Parathyroid adenoma (tissue), 2 donors: Measurements from ENCODE around the gene DPEP3.

Experiments
- H2AFZ ChIP-seq: fragments of 300-600 bp; sonication (generic); one replicate; pipeline ENCODE4 v1.7.0; 2017; ENCODE audit warnings: antibody characterized with exemption, mild to moderate bottlenecking
- H3K27ac ChIP-seq: fragments of 300-600 bp; sonication (generic); one replicate; pipeline ENCODE4 v1.7.0; 2017
- H3K27me3 ChIP-seq: fragments of 300-600 bp; sonication (generic); one replicate; pipeline ENCODE4 v1.7.0; 2017; ENCODE audit warnings: low read length; ENCODE audit not compliant: control insufficient read depth, insufficient read depth
- H3K36me3 ChIP-seq: fragments of 300-600 bp; sonication (generic); one replicate; pipeline ENCODE4 v1.7.0; 2017; ENCODE audit warnings: low read length; ENCODE audit not compliant: control insufficient read depth, insufficient read depth
- H3K4me1 ChIP-seq: fragments of 300-600 bp; sonication (generic); one replicate; pipeline ENCODE4 v1.7.0; 2017; ENCODE audit warnings: control low read depth
- H3K4me2 ChIP-seq: fragments of 300-600 bp; sonication (generic); one replicate; pipeline ENCODE4 v1.7.0; 2017; ENCODE audit warnings: low read length
- H3K4me3 ChIP-seq: fragments of 300-600 bp; sonication (generic); one replicate; pipeline ENCODE4 v1.7.0; 2017; ENCODE audit warnings: low read depth, low read length
- H3K79me2 ChIP-seq: fragments of 300-600 bp; sonication (generic); one replicate; pipeline ENCODE4 v1.7.0; 2017; ENCODE audit warnings: control low read depth
- H3K9ac ChIP-seq: fragments of 300-600 bp; sonication (generic); one replicate; pipeline ENCODE4 v1.7.0; 2017; ENCODE audit warnings: mild to moderate bottlenecking
- H3K9me3 ChIP-seq: fragments of 300-600 bp; sonication (generic); one replicate; pipeline ENCODE4 v1.7.0; 2017; ENCODE audit warnings: low read length; ENCODE audit not compliant: control insufficient read depth
- TF ChIP-seq, protein P1 (sequence below): fragments of 300-600 bp; sonication (generic); IDR thresholded peaks from one replicate; pipeline ENCODE4 v1.7.0; 2017; ENCODE audit warnings: antibody characterized with exemption, mild to moderate bottlenecking
- donor health status: primary hyperparathyroidism.

DPEP3 gene

DNA sequence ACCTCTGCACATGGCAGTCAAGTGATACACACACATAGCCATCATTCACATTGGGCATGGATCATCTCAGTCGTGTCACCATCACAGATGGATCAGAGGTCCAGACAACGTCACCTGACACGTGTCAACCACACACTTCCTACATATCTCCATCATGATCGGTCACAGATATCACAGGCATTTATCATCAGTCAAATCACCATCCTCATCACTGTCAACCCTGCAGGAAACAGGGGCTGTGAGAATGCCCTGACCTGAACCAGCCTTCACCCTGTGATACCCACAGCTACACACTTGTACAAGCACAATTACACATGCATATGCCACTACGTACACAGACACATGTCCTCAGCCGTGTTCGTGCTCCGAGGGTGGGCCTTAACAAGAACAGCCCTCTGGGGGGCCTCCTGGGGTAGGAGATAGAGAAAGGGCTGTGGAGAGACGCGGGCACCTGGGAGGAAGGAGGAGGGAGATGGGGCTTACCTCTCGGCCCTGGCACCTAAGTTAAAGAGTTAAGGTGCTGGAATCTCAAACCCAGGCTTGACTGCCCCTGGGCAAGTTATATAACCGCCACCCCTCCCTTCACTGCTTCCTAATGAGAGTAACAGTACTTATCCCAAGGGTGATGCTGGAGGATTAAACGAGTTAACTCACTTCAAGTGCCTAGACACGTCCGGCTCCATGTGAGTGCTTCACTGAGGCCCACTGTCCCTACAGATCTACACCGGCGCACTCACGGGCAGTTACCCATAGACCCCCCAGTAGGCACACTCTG, 12.9 kb downstream of the DPEP3 start:
- no peaks in the 10 kb centered on the region for H3K36me3 ChIP-seq
- TF ChIP-seq, protein P1, sequence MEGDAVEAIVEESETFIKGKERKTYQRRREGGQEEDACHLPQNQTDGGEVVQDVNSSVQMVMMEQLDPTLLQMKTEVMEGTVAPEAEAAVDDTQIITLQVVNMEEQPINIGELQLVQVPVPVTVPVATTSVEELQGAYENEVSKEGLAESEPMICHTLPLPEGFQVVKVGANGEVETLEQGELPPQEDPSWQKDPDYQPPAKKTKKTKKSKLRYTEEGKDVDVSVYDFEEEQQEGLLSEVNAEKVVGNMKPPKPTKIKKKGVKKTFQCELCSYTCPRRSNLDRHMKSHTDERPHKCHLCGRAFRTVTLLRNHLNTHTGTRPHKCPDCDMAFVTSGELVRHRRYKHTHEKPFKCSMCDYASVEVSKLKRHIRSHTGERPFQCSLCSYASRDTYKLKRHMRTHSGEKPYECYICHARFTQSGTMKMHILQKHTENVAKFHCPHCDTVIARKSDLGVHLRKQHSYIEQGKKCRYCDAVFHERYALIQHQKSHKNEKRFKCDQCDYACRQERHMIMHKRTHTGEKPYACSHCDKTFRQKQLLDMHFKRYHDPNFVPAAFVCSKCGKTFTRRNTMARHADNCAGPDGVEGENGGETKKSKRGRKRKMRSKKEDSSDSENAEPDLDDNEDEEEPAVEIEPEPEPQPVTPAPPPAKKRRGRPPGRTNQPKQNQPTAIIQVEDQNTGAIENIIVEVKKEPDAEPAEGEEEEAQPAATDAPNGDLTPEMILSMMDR, result no peak
- H3K79me2 ChIP-seq, result peaks cover 11% of the 10 kb centered on the region
- H3K9ac ChIP-seq, result no peak overlapping the region
- H3K27me3 ChIP-seq, result no peaks in the 10 kb centered on the region
- H3K4me2 ChIP-seq, result peak overlapping the region; percentile 99
- H2AFZ ChIP-seq, result peak overlapping the region; percentile 71
- peaks cover 36% of the 10 kb centered on the region for H3K4me1 ChIP-seq
- no peaks in the 10 kb centered on the region for H3K9me3 ChIP-seq
- H3K4me3 ChIP-seq, result peak overlapping the region; percentile 84
- H3K27ac ChIP-seq, result peak overlapping the region; percentile 67

DNA sequence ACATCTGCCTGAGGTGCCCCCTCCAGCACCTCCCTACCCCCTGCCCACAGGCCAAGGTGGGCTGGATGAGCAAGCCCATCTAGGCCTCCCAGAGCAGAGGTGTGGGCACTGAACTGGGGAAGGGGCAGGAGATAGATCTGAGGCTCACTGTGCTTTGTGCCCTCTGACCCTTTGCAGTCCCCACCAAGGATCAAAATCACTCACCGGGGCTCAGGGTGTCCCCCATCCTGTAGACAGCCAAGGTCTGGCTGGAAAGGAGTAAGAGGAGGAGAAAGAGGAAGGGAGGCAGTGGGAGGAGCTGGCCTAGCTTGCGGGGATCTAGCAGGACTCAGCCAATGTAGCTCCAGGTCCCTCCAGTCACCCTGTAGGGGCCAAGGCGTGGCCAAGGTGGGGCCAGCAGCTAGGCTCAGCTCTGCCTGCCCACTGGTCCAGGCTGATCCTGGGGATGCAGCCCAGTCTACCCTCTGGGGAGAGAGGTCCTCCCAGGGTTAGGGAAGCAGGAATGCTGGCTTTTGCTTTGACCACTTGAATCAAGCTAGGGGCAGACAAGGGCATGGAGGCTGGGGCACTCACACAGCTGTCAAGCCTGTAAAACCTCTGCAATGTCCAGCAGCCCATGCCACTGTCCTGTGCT, 13.6 kb downstream of the DPEP3 start:
- Histone ChIP-seq H3K9ac (no peak overlapping the region), H3K9me3 (no peaks in the 10 kb centered on the region), H3K36me3 (no peaks in the 10 kb centered on the region), H3K4me3 (peak overlapping the region; percentile 84), H2AFZ (no peak overlapping the region), H3K4me1 (peaks cover 39% of the 10 kb centered on the region), H3K79me2 (peaks cover 12% of the 10 kb centered on the region), H3K4me2 (peak overlapping the region; percentile 99), H3K27me3 (no peaks in the 10 kb centered on the region), H3K27ac (peak overlapping the region; percentile 47)
- TF ChIP-seq, protein P1, result no peak

DNA sequence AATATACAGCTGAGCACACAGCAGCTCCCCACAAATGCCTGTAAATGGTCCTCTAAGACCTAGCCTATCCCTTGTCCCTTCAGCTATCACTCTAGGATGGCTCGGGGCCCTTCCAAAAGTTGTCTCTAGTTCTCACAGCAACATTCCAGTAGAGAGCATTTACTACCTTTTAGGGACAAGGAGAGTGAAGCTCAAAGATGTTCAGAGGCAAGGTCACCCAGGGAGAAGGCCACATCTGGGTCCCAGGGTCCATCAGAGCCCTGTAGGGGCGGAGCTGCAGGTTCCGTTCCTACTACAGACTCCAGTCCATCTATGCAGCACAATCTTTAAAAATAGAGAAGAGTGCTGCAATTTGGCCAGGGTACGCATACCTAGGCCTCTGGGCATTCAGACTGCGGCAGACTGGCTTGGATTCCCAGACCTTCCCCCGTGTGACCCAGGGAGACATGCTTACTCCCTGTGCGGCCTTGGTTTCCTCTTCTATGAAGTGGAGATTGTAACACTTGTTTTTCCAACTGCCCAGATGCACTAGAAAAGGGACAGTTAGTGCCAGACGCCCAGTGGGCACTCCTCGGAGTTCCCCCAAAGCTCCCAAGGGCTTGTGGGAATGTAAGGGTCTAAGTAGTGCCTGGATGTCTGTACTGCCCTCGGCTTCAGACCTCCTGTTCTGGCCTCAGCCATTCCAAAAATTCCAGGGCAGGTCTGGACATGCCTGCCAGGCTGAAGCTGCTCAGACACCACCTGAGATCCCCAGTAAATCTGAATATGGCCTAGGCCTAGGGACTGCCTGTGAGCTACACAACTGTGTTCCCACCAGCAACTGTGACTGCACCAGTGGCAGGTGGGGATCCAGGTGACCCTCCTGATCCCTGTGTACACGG, 14.4 kb downstream of the DPEP3 start:
- Histone ChIP-seq H3K36me3 (no peaks in the 10 kb centered on the region), H3K27me3 (no peaks in the 10 kb centered on the region), H3K9ac (no peak overlapping the region), H3K9me3 (no peaks in the 10 kb centered on the region), H3K4me2 (peak overlapping the region; percentile 8), H3K4me3 (no peak overlapping the region), H3K27ac (peak overlapping the region; percentile 70), H3K79me2 (peaks cover 16% of the 10 kb centered on the region), H3K4me1 (peaks cover 46% of the 10 kb centered on the region), H2AFZ (no peak overlapping the region)
- TF ChIP-seq, protein P1, result no peak

DNA sequence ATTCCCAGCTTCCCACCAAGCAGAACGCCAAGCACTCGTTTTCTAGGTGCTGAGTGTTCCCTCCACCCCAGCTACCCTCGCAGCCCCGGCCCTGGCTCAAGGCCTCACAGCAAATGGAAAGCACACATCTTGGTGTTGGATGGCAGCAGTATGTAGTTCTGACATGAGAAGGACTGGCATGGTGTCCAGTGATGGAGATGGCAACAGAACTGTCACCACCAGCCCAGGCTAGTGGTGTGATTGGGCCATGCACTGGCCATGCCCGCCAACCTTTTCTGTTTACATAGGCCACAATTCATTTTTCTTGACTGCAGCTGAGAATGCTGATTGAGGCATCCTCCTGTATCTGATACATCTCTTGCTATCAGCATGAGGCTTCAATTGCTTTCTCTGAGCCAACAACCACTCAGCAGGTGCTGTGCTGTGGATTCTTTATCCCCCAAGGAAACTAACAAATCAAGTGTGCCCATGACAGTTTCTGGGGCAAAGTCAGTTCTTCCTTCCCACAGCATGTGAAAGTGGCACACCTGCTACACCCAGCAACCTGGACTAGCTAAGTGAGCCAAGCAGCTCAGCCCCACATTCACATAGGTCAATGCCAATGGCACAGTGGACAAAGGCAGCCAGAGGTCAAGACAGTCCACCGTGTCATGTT, 15.7 kb downstream of the DPEP3 start:
- H3K27ac ChIP-seq, result peak overlapping the region; percentile 70
- H3K4me3 ChIP-seq, result no peak overlapping the region
- peaks cover 51% of the 10 kb centered on the region for H3K4me1 ChIP-seq
- peak overlapping the region; percentile 8 for H3K4me2 ChIP-seq
- H2AFZ ChIP-seq, result no peak overlapping the region
- no peaks in the 10 kb centered on the region for H3K36me3 ChIP-seq
- H3K9me3 ChIP-seq, result no peaks in the 10 kb centered on the region
- no peaks in the 10 kb centered on the region for H3K27me3 ChIP-seq
- TF ChIP-seq, protein P1, result no peak
- H3K9ac ChIP-seq, result no peak overlapping the region
- peaks cover 25% of the 10 kb centered on the region for H3K79me2 ChIP-seq
